GM18502 (cell line): ENCODE measurements around the gene HYDIN.
"Not testable (repeated sequence)": the region's sequence is repeated elsewhere in the genome, so short reads cannot be mapped to it uniquely, and the experiment has no call there.

Experiments
- ATAC-seq: cut with Tn5 transposase; IDR thresholded peaks from one replicate; pipeline ENCODE4 v1.9.1; 2021; ENCODE audit warnings: mild to moderate bottlenecking; ENCODE audit not compliant: unreplicated experiment, poor library complexity

The HYDIN gene

DNA sequence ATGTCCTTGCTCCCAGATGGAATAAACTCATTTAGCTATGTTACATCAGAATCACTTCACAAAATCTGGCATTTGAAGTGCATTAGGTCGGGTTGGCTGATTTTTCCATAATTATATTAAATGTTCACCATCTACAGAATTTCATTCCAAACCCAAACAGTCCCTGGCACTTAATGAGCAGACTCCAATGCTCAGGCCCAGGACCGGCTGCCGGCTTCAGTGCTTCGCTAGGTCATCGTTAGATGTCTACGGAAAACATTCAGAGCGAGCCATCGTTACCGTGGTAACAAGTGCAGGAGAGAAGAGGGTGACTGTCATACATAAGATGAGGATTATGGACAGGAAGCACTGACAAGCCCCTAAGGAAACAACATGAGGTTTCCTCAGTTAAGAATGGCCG is 215.1 kb downstream of the HYDIN start:
- ATAC-seq, result not testable (repeated sequence)

DNA sequence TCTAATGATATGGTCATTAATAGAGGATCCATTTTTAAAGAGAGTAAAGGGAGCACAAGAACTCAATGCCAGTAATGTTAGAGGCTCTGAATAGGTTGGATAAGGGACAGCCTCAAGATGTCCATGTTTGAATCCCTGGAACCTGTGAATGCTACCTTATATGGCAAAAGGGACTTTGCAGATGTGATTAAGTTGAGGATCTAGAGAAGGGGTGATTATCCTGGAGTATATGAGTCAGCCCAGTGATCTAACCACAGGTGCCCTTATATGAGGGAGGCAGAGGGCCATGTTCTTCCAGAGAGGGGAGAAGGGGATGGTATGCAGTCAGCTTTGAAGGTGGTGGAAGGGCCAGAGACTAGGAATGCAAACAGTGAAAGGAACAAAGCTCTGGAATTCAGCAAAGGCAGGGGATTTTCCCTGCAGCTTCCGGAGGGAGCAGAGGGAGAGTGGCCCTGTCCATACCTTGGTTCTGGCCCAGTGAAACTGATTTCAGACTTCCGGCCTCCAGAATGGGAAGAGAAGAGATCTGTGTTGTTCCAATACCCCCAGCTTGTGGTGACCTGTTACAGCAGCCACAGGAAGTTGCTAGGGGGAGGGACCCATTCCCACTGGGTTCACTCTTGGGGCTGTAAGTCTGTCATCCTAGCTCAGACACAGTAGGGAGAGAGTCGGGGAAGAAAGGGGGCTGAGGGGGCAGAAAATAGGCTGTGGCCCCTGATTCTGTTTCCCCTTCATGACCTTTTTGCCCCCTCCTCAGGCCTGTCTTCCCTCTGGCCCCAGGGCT is 220.9 kb downstream of the HYDIN start:
- ATAC-seq, result not testable (repeated sequence)

DNA sequence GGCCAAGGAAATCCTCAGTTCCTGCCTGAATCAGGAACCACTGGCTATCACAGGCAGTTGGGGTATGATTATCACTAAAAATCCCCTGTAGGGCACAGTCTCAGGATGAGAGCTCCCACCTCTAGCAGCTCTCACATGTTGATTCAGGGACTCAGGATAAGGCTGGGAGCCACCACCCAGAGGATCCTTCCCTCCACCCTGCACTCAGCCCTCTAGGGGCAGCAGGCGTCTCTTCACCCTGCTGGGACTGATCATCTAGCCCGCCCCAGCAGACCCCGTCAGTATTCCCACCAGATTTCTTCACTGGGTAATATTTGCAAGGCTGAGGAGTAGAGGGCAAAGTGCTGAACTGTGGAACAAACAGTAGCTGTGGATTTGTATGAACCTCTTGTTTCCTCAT is 224.0 kb downstream of the HYDIN start:
- not testable (repeated sequence) for ATAC-seq

DNA sequence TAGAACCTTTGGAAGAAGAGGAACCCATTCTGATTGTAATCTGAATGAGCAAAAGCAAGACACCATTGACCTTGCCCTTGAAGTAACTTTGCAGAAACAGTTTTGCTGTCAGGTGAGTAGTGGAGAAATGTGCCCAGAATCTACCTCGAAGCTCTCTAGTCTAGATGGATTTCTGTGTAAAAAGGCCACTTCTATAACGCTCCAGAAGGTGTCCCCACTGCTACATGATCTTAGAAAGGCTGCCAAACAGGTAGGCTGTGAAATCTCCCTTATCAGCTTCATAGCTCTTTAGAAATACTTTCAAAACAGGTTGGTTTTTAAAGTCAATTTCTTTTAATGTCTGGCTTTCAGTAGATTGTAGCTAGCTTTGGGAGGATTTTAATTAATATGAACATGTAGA is 230.8 kb downstream of the HYDIN start:
- not testable (repeated sequence) for ATAC-seq

DNA sequence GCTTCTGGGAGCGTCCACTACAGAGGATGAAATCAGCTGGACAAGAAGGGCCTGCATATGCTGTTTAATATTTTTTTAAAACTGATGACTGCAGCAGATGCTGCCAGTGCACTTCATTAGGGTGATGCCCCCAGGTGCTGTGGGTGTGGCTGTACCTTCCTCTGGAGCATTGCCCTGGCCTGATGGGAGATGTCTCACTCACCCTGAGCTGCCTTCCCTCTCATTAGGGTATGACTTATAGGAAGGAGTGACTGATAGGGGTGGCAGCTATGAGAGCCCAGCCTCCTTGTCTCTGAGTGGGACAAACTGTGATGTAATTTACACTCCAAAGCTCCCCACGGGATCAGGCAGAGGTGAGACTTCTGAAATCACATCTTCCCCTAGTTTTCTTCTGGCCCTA is 234.7 kb downstream of the HYDIN start:
- ATAC-seq, result not testable (repeated sequence)

DNA sequence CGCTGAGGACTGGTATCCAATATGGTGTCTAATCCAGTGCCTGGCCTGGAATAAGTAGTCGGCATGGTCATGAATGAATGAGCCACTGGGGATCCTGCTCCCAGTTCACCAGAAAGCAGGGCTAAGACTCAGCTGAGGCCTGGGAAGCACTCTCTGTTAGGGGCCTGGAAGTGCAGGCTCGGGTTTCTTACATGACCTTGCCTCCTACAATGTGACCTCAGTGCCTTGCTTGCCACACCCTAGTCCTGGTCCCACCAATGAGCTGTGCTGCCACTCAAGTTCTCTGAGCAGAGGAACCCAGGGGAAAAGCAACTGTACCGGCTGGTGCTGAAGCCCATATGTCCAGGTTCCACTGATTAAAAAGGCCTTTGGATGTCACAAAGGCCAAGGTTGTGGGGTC is 238.0 kb downstream of the HYDIN start:
- not testable (repeated sequence) for ATAC-seq

DNA sequence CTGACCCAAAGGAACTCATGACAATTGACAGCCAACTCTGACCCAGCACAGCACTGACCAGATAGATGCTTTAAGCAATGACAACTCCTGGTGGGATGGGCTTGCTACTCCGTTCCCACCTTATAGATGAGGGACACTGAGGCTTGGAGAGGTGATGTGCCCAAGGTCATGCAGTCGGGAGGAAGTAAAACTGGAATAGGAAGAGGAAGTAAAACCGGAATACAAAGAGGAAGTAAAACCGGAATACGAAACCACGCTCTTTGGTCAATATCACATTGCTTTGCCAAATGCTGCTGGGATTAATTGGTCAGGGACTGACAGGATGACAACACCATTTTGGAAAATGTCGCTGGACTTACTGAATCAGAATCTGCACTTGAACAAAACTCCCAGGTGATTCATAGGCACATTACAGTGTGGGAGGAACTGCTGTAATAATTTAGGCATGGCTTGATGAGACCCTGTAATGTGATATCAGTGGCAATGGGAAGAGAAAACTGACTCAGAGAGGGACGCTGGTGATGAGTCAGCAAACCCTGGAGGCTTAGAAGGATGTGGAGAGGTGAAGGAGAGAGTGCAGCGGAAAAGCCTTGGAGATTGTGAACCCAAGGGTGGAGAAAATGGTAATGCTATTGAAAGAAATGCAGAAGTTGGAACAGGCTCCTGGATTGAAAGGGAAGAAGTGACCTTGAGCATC is 243.4 kb downstream of the HYDIN start:
- not testable (repeated sequence) for ATAC-seq

DNA sequence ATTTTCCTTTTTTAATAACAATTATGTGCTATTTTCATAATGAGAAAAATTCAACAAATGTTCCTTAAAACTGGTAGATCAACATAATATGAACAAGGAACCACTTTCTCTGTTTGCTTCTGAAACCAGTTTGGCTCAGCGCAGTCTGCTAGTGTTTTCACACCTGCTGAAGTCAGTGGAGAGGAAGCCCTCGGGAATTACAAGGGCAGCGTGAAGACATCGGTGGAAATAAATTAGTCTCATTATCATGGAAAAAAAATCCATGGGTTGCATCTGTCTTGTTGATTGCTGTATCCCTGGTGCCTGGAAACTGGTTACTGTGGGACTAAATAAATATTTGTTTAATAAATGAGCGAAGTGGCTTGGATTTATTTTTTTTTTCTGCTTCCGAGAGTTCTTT is 245.8 kb downstream of the HYDIN start:
- ATAC-seq, result not testable (repeated sequence)

DNA sequence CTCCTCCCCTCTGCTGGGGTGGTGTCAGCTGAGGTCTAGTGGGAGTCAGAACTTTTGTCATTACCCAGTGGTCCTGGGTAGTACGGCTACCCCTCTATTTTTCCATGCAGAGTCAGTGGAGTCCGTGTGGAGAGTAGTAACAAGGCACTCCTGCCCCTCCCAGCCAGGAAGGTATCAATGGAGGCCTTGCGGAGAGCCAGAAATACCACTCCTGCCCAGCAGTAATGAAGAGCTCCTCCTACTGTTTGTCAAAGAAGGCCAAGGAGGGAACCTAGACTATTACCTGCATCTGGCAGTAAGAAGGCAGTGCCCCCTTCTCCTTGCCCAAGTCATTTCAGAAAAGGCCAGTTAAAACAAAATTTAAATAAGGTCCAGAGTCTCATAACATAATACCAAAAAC is 262.2 kb downstream of the HYDIN start:
- ATAC-seq, result not testable (repeated sequence)

DNA sequence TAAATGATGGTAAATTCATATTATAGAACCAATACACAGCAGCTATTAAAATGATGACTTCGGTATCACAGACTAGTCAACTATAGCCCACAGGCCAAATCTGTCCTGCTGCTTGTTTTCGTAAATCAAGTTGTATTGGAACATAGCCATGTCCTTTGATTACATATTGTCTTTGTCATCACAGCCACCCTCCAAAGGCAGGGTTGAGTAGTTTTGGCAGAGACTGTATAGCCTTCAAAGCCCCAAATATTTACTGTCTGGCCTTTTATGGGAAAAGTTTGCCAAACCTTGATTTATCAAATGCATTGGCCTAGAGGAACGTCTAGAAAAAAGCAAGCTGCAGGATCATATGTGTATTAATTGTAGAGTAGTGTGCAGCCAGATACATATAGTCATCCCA is 270.4 kb downstream of the HYDIN start:
- ATAC-seq, result not testable (repeated sequence)

DNA sequence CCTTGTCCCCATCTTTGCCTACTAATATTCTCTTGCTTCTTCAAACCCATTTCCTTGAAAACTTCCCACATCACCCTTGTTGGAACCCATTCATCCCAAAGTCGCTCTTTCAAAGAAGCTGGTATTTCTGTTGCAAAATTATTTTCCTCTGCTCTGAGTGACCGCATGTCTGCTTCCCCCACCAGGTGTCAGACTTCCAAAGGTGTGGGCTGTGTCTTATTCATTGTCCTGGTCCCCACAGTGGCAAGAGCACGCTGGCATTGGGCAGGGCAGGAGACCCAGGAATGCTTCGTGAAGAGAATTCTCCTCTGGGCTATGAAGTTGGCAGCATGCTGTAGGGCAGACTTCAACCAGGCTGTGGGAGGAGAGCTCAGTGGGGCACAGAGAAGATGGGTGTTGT is 275.6 kb downstream of the HYDIN start:
- ATAC-seq, result not testable (repeated sequence)

DNA sequence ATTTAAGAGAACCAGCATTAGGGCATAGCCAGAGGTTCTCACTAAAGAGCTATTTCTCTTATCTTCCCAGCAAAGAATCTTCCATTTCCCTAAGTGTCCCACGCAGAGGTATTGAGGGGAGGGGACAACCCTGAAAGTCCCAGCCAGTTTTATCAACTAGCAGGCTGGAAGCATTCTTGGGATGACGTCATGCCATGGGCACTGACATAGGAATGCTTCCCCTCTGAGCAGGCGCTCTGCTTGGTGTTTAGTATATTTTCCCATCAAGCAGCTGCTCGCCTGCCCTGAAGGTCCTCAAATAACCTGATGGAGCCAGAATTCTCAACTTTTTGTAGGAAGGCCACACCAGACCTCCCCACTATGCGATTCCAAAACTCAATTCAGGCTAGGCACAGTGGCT is 276.7 kb downstream of the HYDIN start:
- not testable (repeated sequence) for ATAC-seq

DNA sequence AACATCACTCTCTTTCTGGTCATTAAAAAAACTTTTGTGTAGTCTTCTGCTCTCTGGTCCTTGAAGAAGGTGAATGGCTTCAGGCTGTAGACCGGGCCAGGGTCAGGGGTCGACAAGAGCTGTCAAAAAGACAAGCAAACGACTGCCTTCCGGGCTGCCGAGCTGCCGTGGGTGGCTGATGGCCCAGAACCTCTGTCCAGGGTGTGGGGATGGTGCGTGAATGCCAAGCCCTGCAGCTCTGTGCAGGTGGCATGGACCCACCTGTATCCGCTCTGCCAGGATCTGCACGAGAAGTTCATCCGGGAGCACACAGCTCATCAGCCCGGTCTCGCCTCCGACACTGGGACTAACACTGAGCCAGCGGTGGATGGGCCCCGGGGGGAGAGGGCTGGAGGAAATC is 287.0 kb downstream of the HYDIN start:
- not testable (repeated sequence) for ATAC-seq

DNA sequence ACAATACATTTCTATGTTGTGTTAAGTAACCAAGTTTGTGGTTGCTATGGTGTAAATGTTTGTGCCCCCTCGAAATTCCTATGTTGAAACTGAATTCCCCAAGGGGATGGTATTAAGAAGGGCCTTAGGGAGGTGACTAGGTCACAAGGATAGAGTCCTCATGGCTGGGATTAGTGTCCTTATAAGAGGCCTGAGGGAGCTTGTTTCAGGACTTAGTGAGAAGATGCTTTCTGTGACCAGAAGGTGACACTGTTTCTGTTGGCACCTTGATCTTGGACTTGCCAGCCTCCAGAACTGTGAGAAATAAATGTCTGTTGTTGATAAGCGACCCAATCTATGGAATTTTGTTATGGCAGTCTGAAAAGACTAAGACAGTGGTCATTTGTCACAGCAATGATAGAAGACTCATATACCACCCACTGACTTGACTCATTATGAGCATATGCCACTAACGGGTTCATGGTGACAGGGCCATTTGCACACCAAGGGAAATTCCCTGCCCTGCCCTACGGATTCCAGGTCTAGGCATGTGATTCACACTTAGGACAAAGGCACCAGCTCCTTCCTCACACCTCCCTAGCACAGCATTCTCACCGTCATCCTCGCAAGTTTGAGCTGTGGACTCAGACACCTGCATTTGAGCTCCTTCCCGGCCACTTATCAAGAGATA is 290.7 kb downstream of the HYDIN start:
- ATAC-seq, result not testable (repeated sequence)

DNA sequence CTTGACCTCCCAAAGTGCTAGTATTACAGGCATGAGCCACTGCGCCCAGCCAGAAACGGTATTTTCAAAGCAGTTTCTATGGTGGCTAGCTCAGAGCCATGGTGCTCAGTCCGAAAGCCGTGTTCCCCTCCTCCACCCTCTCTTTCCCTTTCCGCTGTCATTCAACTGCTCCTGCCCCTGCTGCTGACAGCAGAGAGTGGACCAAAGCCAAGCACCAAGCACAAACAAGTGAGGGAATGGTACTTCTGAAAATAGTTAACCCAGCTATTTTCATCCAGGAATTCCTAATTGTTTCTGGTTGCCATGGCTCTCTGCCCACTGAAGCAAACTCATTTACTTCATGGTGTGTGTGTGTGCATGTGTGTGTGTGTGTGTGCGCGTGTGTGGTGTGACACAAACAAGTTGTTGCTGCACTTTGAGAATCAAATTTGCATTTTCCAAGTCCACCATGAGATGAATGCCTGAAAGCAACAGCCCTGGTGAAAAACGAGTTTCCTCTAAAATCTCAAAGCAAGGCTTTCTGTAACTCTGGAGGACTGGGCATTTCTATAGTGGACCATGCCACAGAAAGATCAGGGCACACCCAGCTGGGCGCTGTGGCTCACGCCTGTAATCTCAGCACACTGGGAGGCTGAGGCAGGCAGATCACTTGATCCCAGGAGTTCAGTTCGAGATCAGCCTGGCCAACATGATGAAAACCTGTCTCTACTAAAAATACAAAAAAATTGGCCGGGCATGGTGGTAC is 293.6 kb downstream of the HYDIN start:
- not testable (repeated sequence) for ATAC-seq

DNA sequence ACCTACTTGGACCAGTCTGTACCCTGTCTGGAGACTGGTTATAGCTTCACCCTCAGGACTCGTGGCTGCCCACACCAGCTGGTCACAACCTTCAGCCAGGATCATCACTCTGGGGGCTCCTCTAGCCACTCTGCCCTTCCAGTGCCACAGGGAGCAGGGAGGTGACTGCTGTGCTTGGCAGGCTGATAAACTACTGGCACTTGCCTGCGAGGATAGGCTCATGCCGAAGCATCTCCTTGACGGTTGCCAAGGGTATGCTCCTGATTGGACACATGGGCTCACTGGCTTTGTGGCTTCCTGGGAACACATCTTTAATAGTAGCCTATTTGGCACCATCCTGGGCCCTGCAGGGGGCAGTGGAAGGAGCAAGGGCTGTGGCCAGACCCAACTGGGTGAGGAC is 295.2 kb downstream of the HYDIN start:
- not testable (repeated sequence) for ATAC-seq

DNA sequence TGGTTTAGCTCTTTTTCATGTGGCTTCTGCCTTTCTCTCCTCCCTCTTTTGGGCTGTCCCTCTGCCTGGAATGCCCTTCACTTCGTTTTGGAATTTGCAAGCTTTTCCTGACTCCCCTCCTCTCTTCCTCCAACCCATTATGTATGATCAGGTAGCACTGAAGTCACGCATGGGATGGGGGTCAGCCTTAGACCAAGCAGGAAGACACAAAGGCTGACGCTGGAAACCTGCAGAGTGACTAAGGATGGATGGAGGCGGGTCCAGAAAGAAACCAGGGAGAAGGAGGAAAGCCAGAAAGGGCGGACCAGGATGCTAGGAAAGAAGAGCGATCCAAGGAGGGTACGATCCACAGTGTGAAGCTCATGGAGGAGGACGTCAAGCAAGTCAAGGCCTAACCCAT is 296.8 kb downstream of the HYDIN start:
- not testable (repeated sequence) for ATAC-seq

DNA sequence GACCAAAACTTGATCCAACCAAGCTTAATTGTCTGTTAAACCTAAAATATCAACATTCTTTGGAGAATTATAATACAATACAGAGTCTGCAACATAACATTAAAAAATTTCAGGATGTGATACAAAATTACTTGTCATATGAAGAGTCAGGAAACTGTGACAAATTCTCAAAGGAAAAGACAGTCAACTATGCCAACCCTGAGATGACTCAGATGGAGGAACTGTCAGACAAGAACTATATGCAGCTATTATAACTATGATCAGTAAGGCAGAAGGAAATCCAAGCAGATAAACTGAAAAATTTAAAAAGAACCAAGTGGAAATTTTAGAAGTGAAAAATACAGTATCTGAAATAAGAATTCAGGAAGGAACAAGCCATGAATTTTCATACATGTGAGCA is 299.8 kb downstream of the HYDIN start:
- not testable (repeated sequence) for ATAC-seq

DNA sequence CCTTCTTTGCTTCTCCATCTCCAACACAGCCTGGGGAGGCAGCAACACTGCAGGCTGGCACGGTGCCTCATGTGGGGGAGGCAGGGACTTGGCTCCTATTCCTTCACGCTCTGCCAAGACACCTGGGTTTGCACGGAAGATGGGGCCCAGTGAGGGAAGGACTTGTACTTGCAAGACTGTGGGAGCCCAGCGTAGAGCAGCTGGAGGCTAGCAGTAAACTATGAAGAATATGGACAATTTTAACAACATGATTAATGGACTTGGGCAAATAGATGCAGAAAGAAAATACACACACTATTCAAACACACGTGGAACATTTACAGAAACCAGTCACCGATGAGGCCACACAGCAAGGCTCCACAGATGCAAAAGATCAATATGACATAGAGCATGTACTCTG is 308.4 kb downstream of the HYDIN start:
- not testable (repeated sequence) for ATAC-seq

DNA sequence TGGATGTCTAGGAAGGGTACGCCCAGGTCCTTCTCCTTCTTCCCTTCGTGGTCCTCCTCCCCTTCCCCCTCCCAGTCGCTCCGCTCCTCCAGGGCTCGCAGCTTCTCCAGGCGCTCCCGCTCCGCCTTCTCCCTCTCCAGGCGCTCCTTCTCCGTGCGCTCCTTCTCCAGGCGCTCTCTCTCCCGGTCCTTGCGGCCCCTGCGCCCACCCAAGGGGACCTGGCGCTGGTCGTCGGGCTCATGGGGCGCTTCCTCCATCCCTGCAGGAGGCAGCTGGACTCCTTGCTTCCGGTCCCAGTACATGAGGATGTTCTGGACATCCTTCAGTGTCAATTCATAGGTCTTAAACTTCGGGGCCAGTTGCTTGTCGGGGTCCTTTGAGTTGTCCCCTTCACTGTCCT is 309.9 kb downstream of the HYDIN start:
- ATAC-seq, result not testable (repeated sequence)
